Measurements from ENCODE around the gene ASTN1. TPM values are rescaled to one million over a fixed set of nuclear protein-coding genes. Genes with fewer than 3 reads are reported as not detected.

ASTN1 gene
- total and polyA plus RNA-seq, 2 of the 4 experiments (the other 2 are of a cell fraction), result under 0.01 to 0.07 TPM

GRCh38 chr1:177023249-177023648 is 141.3 kb downstream of the ASTN1 start:
- H2AFZ ChIP-seq (replicated peaks; ENCODE audit: low read length, poor library complexity), result no peak overlapping the region
- H3K4me3 ChIP-seq (ENCODE audit: insufficient read depth, low read depth, low read length), result no peak overlapping the region
- no peak overlapping the region for H2AK9ac ChIP-seq (replicated peaks; ENCODE audit: low read depth, low read length, poor library complexity)
- no peak overlapping the region for H4K8ac ChIP-seq (ENCODE audit: low read depth in 2 of 2, low read length in 2 of 2)
- no peak overlapping the region for H4K91ac ChIP-seq (ENCODE audit: insufficient read depth, low read depth, low read length)
- no peak for DNase-seq
- H3K79me1 ChIP-seq (ENCODE audit: low read depth in 1 of 2, low read length in 2 of 2), result no peaks in the 10 kb centered on the region
- in situ Hi-C loops (cut with MboI; ENCODE audit: low sequenced_read_pairs), result no loop called here
- no peaks in the 10 kb centered on the region for H3K36me3 ChIP-seq (ENCODE audit: control insufficient read depth, insufficient read depth, low read length)
- ChIA-PET CTCF (no interaction called here), POLR2A (ENCODE audit: unreplicated experiment) (no interaction called here)
- intact Hi-C loops (cut with micrococcal nuclease), result no loop called here
- no peak overlapping the region for H3K4ac ChIP-seq (ENCODE audit: low read depth, low read length)
- no peak overlapping the region for H2AK5ac ChIP-seq (ENCODE audit: low read depth, low read length)
- no peaks in the 10 kb centered on the region for H3K9me3 ChIP-seq (ENCODE audit: control insufficient read depth, insufficient read depth, low read length)
- H4K20me1 ChIP-seq (ENCODE audit: insufficient read depth, low read length), result no peaks in the 10 kb centered on the region
- H3K9ac ChIP-seq (ENCODE audit: low read depth, low read length), result no peak overlapping the region
- no peak overlapping the region for H3K56ac ChIP-seq (ENCODE audit: extremely low read depth, insufficient read depth, low read length)
- no peak overlapping the region for H3K18ac ChIP-seq (ENCODE audit: low read depth, low read length)
- 87% methylated on average over 3 of the region's 14 CpGs; no CpG with 5 or more reads in 1 of the 2 experiments for WGBS, 2 experiments (ENCODE audit: extremely low coverage in 2 of 2, insufficient read length in 1 of 2)
- dilution Hi-C loops (cut with HindIII; ENCODE audit: low sequenced_read_pairs, unreplicated experiment), result no loop called here
- H3K4me1 ChIP-seq (ENCODE audit: control insufficient read depth, insufficient read depth, low read length), result no peaks in the 10 kb centered on the region
- no peak overlapping the region for H3K23ac ChIP-seq (ENCODE audit: low read depth, low read length)
- no peak for ATAC-seq (ENCODE audit: low read depth)
- H2BK5ac ChIP-seq (ENCODE audit: low read depth, low read length, poor library complexity, severe bottlenecking), result no peak overlapping the region
- TF ChIP-seq RAD21 (IDR thresholded peaks at IDR 0.05; ENCODE audit: low read length), result no peak
- H3K4me2 ChIP-seq (ENCODE audit: low read depth, low read length), result no peak overlapping the region
- no peak overlapping the region for H2BK20ac ChIP-seq (ENCODE audit: low read depth, low read length)
- no peaks in the 10 kb centered on the region for H3K27me3 ChIP-seq (ENCODE audit: control insufficient read depth, insufficient read depth, low read length)
- H2BK120ac ChIP-seq (ENCODE audit: low read depth, low read length), result no peak overlapping the region
- H3K14ac ChIP-seq (replicated peaks; ENCODE audit: low read depth, low read length), result no peak overlapping the region
- no peaks in the 10 kb centered on the region for H3K9me1 ChIP-seq (ENCODE audit: insufficient read depth, low read length)
- no peak overlapping the region for H4K5ac ChIP-seq (ENCODE audit: low read depth, low read length)
- H2BK15ac ChIP-seq (ENCODE audit: low read depth, low read length), result no peak overlapping the region
- H3K27ac ChIP-seq (ENCODE audit: insufficient read depth, low read length), result no peak overlapping the region
- no TSS peak for BruUV-seq (replicated peaks)

All from IMR-90 (cell line).